GM21576 (cell line): ENCODE data around the gene MDFIC.

Experiments used
- ATAC-seq: cut with Tn5 transposase; IDR thresholded peaks from one replicate; pipeline ENCODE4 v1.9.1; 2021; ENCODE audit warnings: mild to moderate bottlenecking, moderate library complexity; ENCODE audit not compliant: unreplicated experiment

The MDFIC gene

DNA sequence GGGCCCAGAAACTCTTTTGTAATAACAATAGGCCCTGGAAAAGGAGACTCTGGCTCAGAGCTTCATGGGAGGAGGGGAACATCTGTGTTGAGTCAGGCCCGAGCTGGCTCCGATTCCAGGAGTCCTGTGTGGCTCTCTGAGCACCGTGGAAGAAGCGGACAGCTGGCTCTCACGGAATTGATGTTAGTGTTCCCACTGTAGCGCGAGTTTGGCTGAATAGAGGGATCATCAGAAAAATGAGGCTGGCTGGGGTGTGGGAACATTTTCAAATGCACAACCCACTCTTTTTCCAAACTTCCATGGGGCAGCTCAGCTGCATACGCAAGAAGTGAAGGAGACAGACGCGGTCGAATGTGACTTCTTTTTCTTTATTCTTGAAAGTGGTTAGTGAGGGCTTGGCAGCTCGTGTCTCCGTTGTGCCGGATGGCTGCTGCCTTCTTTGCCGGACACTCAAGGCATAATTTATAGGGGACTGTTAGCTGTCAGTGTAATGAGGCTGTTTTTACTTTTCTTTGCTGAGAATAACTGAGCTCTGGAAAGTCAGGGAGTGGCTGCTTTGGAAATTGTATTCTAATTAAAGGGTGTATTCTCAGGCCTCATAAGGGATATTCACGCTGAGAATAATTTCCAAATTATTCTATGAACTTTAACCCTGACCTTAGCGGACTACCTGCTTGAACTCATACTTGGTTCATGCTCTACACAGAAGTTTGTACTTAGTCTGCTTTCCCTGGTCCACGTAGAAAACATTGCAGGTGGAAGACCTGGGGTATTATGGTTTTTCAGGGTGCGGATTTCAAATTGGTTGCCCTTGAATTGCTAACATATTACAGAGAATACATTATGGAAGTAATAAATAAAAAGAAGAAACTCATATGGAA, 23.1 kb downstream of the MDFIC start:
- no peak for ATAC-seq

DNA sequence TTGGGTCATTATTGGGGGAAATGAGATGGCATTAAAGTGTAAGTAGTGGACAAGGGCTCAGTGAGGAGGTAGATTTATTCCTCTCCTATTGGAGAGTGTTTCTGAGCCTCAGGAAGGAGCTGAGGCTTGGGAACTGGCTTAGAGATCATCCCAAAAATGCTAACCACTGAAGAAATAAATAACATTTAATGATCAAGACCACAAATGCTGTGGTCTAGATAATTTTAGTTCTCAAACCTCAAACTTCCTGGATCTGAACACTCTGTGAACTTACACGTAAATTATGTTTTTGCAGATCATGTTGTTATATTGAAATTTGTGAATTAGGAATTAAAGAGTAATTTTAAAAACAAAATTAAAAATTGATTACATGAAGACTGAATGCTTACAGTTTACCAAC, 27.3 kb downstream of the MDFIC start:
- no peak for ATAC-seq

- ATAC-seq, result no peak
Measured at GRCh38 chr7:114952296-114952695, 30.4 kb downstream of the MDFIC start.

- no peak for ATAC-seq
Measured at GRCh38 chr7:114953724-114954123, 31.8 kb downstream of the MDFIC start.

DNA sequence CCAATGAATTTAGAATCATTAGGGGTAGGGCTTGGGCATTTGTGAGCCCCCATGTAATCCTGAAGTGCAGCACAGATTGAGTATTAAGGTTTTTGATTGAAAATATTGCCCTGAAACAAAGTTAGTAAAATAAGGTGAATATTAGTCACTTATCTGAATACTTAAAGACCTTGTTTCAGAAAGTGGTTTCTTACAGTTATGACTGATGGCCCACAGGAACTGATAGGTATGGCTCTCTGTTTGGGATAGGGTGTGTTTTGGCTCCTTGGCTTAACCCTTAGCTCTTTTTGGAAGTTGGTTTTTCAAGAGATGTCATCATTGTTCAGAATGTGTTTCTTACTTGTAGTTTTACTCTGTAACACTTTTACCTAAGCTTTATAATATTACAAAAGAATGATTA, 34.8 kb downstream of the MDFIC start:
- peak; percentile 47 for ATAC-seq

GRCh38 chr7:114957444-114957843, 35.5 kb downstream of the MDFIC start:
- no peak for ATAC-seq

DNA sequence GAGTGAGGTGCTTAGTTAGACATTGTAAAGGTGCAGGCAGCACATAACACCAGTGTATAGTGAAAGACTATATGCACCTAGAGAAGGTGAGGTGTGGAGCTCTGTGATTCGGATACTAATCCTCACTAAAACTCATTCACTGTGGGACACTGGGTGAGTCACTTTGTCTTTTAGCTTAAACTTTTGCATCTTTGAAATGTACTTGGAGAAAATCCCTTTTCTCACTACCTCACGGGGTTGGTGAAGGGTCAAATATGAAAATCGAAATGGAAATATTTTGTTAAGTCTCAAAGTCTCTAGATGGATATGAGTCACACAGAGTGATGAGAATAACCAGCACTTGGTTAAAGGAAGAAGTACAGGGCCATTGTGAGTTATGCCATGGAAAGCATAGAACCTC, 38.0 kb downstream of the MDFIC start:
- peak; percentile 71 for ATAC-seq

DNA sequence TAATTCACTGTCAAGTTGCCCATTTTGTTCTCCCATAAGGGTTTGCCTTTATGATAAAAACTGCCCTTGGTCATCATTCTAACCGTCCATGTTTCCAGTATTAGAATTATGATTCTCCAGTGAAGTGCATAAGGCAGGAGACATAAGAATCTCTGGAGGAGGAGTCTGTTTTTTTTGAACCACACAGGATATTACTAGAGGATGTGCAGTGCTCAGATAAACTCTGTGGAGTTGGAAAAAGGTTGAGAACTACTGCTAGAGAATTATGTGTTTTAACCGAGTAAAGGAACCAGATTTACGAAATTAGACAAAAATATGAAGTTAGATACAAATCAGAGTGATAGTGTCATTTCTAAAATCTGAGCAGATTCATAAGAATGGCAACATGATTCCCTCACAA, 40.5 kb downstream of the MDFIC start:
- ATAC-seq, result no peak

DNA sequence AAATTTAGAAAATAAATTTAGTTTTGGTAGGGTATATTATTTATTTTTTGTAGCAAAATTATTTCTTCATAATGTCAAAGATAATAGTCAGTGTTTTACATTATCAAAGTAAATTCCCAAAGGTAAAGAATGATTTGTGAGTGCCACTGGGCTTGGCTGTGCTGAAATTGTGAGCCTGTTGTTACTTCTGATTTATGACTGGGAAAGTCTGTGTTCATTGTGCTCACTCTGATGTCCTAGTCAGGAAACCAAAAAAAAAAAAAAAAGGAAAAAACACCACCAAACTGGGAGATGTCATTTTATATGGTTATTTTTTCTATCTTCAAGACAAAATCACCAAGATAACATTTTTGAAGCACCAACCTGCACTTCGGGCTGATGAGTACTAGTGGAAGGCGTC, 44.3 kb downstream of the MDFIC start:
- ATAC-seq, result no peak

- ATAC-seq, result no peak
Measured at GRCh38 chr7:114969096-114969495, 47.2 kb downstream of the MDFIC start.

DNA sequence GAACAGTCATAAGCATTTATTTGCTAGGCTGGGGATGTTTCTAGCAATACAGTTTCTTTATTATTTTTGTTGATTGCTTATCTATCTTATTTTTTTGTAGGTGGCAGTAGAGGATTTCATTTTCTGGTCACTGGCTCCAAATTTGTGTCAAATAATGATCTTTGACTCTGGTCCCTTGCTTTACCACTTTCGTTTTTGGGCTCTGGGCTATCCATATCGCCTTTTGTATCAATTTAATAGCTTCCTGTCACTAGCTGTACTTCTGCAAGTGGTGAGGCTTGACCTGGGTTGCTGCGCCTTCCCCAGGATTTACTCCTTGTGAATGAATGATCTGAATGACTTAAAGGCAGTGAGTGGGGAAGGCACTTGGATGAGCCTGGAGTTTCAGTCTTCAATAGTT, 48.4 kb downstream of the MDFIC start:
- ATAC-seq, result no peak

DNA sequence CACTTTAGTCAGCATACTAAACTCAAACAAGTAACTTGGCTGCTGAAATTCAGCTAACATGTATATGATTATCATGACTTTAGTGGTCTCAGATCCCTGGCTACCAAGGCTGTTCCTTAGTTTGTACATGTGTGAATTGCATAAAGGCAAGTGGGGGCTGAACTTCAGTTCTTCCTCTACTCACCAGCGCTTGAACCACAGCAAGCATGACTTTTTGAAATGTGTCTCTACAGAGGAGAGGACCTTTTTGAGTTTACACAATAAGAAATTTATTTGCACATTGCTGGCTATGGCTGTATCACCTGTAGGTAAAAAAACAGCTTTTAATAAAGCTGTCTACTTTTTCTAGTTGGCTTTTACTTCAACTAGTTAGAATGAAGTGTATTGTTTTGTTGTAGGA, 48.8 kb downstream of the MDFIC start:
- no peak for ATAC-seq

GRCh38 chr7:114972567-114972966, 50.7 kb downstream of the MDFIC start:
- ATAC-seq, result no peak

GRCh38 chr7:114973147-114973546, 51.3 kb downstream of the MDFIC start:
- ATAC-seq, result no peak

- ATAC-seq, result no peak
Measured at GRCh38 chr7:114975401-114975800, 53.5 kb downstream of the MDFIC start.

DNA sequence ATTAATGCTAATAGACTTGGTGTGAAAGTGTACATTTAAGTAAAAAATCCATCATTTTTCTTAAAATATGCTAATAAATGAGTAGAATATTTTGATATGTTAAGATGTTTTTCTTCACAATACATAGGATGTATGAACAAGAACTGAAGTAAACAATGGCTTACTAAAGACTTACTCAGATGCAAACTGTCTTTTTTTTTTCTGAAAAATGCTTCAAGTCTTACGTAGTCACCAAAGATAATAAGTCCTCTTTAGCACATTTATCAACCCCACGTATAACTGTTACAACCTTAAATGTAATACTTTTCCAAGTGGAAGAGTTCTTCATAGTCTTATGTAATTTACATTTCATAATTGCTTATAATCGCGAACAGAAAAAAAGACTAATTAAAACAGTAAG, 54.8 kb downstream of the MDFIC start:
- ATAC-seq, result no peak

- no peak for ATAC-seq
Measured at GRCh38 chr7:114977277-114977676, 55.4 kb downstream of the MDFIC start.

GRCh38 chr7:114979388-114979787, 57.5 kb downstream of the MDFIC start:
- ATAC-seq, result peak; percentile 45

DNA sequence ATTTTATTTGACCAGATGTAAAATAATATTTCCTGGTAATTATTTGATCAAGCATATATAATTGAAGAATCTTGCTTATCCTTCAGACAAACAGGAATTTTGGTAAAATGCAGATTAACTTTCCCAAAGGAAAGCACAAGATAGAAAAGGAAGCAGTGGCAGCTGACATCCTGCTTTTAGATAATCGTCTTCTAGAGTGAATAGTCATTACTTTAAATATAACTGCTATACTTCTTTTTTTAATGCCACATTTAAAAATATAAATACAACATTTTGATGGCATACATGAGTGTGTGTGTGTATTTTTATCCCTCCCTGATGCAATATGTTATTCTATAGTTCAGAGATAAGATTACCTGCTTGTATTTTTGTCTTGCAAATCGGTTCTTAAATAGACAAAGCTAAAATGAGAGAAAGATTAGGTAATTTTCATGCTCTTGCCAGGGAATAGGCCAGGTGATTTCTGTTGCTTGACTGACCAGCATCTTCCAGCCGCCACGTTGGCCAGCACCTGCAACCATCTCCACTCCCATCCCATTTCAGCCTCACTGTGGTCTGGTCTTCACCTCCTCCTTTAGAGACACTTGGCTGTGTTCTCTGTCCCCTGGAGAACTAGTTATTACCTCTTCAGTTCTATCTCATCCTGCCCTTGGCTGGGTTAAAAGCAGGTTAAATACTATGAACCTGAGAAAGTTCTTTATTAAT, 58.1 kb downstream of the MDFIC start:
- no peak for ATAC-seq

DNA sequence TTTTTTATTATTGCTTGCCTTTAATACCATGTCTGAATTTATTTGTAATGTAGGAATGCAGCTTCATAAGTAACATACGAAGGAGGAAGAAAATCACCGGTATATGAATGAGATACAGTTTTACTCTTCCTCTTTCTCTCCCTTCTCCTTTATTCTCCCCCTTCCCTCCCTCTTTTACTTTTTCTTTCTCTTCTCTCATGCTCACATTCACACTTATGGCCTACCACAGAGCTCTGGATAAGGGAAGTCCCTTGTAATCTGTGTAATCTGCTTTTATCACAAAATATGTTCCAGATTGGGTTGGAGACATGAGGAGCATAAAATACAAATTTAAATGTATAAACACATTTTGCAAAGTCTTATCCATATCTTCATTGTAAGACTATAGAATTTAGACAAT, 59.4 kb downstream of the MDFIC start:
- ATAC-seq, result no peak

DNA sequence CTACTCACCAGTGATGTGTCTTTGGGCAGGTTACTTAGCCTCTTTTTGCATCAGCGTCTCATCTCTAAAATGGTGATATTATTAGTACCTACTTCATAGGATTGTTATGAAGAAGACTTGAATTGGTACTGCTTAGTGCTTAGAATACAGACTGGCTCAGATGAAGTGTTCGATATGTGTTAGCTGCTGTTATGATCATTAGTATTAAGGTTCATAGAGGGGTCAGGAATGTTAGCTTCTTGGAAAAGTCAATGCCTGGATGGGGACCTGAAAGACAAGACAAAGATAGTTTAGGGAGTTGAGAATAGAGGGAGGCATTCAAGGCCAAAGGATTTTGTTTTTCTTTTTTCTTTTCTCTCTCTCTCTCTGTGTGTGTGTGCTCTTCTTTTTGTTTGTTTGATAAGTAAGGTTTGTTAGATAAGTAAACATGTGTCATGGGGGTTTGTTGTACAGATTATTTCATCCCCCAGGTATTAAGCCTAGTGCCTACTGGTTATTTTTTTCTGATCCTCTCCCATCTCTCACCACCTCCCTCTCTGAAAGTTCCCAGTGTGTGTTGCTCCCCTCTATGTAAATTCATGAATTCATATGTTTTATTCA, 63.3 kb downstream of the MDFIC start:
- ATAC-seq, result no peak
